NCI-H82 (cell line): ENCODE measurements around the gene ENTPD3.

Source experiments
- DNase-seq: peaks from one replicate; lab custom pipeline; 2025; lab: John Stamatoyannopoulos, UW

The ENTPD3 gene, protein sequence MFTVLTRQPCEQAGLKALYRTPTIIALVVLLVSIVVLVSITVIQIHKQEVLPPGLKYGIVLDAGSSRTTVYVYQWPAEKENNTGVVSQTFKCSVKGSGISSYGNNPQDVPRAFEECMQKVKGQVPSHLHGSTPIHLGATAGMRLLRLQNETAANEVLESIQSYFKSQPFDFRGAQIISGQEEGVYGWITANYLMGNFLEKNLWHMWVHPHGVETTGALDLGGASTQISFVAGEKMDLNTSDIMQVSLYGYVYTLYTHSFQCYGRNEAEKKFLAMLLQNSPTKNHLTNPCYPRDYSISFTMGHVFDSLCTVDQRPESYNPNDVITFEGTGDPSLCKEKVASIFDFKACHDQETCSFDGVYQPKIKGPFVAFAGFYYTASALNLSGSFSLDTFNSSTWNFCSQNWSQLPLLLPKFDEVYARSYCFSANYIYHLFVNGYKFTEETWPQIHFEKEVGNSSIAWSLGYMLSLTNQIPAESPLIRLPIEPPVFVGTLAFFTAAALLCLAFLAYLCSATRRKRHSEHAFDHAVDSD

DNA sequence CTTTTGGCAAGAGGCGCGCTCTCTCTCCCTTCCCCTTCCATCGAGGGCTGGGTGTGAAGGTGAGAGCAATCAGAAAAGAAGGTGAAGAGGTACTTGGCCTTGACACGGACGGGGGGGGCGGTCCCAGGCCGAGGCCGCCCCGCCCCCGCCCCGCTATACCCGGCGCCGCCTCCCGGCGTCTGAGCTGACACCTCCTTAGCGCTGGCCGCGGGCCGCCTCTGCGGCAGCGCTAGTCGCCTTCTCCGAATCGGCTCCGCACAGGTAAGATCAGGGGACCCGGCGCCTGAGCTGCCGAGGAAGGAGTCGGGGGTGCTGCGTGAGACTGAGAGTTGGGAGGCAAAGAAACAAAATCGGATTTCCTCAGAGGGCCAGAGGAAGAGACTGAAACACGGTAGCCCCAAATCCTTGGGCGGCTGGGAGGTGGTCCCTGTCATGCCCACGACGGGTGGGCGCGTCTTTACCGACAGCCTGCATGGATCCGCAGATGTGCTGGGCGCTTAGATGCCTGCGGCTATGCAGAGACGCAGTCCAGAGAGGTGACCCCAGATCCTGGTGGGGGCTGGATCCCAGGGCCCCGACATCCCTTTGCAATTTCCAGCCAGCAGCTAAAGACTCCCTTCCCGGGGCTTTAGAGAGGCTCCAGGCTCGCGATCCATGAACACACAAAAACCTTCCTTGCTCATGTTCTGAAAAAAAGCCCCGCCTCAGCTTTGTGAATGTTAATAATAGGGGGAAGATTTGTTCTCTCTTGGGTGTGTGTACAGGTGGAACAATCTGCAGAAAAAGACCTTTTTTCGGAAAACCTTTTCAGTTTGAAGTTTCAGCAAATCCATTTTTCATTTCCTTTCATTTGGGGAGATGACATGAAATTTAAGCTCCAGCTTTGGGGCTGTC, at the start of gene ENTPD3:
Gene ENTPD3 (plus strand): TSS at position 184 of the 894 bp plus-strand sequence. CDS start 874 bp downstream, outside the sequence.
- peak; percentile 33 for DNase-seq

DNA sequence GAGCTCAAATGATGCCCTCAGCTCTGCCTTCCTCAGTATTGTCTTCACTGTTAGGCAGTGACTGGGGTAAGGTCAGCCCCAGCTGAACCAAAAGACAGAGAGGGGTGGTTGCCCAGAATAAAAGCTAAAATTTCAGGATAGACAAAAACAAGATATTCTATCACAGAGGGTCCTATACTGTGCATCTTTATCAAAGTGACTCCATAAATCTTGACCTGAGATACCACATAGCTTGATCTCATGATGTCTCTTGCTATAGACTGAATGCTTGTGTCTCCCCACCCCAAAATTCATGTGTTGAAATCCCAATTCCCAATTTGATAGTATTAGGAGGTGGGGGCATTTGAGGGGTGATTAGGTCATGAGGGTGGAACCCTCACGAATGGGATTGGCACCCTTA, 47.1 kb upstream of the ENTPD3 start:
- no peak for DNase-seq

DNA sequence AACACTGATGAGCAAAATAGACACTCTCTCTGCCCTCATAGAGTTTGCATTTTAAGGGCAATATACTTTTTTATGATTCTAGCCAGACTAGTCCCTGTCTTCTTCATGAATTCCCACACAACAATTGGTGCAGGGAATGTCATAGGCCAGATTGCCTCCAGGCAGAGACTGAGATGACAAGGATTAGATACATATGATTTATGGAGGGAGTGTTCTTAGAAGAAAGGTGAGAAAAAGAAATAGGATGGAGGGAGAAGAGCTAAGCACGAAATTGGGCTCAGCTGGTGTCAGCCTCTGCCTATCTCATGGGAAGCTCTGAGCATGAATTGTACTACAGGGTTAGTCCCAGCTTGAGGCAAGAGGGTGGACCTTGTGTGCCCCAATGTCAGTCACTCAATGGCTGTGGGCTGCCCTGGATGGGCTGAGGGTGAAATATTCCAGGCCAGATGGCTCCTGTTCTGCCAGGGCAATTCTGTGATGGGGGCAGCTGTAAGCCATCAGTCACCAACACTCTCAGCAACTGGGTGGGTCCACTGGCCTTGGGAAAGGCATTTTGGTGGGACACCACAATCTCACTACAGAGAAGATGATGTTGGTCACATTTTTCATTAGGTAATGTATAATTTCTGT, 46.3 kb upstream of the ENTPD3 start:
- DNase-seq = no peak

DNA sequence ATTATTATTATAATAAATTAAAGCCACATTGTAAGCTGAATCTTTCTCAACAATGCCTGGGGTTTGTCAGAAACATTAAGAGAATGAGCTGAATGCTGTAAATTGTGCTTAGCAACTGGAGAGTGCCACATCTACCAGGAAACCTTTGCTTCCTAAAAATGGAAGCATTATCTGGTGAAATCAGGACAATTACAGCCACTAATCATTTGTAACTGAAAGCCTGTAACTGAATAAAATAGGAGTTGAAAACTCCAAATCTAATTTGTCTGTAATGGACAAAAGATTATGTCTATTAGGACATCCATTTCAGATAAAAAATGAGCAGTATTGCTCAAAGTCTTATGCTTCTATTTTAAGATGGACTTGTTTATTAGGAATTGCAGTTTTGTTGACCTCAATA, 45.3 kb upstream of the ENTPD3 start:
- no peak for DNase-seq

- no peak for DNase-seq
These were observed 36.5 kb upstream of the ENTPD3 start for GRCh38 chr3:40350529-40350928.

DNA sequence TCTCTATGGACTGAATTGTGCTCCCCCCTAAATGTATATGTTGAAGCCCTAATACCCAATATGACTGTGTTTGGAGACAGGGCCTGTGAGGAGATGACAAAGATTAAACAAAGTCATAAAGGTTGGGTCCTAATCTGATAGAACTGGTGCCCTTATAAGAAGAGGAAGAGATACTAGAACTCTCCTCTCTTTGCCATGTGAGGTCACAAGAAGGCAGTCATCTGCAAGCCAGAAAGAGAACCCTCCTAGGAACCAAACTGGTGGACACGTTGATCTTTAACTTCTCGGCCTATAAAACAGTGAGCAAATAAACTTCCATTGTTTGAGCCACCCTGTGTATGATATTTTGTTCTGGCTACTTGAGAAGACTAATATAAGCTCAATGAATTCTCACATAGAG, 31.6 kb upstream of the ENTPD3 start:
- DNase-seq = no peak

GRCh38 chr3:40358454-40358853, 28.5 kb upstream of the ENTPD3 start:
- no peak for DNase-seq

DNA sequence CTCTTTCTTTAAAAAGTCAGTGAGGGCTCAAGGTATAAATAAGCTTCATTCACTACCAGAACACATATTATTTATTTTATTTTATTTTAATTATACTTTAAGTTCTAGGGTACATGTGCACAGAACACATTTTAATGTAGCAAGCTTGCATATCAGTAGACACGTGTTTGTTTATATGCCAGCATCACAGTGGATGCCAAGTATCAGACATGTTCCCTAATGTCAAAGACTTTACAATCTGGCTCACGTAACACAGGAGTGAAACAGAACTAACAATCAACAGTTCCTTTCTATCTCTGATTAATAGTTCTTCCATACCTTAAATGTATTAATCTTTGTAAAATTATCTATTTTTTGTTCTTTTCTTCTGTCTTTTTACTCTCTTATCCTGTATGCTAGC, 23.3 kb upstream of the ENTPD3 start:
- no peak for DNase-seq

GRCh38 chr3:40366203-40367162, 20.5 kb upstream of the ENTPD3 start:
- no peak for DNase-seq

GRCh38 chr3:40369716-40370115, 17.3 kb upstream of the ENTPD3 start:
- no peak for DNase-seq

DNA sequence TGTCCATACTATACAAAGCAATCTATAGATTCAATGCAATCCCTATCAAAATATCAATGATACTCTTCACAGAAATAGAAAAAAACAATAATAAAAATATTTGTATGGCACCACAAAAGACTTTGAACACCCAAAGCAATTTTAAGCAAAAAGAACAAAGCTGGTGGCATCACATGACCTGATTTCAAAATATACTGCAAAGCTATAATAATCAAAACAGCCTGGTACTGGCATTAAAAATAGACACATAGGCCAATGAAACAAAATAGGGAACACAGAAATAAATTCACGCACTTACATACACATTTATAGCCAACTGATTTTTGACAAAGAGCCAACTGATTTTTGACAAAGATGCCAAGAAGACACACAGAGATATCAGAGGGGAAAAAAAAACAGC, 9.2 kb upstream of the ENTPD3 start:
- DNase-seq = no peak

GRCh38 chr3:40379674-40380306, 7.2 kb upstream of the ENTPD3 start:
- no peak for DNase-seq

- DNase-seq = no peak
These were observed 4.9 kb upstream of the ENTPD3 start for GRCh38 chr3:40381904-40382616.

- DNase-seq = no peak
These were observed 4.4 kb upstream of the ENTPD3 start for GRCh38 chr3:40382617-40382979.

DNA sequence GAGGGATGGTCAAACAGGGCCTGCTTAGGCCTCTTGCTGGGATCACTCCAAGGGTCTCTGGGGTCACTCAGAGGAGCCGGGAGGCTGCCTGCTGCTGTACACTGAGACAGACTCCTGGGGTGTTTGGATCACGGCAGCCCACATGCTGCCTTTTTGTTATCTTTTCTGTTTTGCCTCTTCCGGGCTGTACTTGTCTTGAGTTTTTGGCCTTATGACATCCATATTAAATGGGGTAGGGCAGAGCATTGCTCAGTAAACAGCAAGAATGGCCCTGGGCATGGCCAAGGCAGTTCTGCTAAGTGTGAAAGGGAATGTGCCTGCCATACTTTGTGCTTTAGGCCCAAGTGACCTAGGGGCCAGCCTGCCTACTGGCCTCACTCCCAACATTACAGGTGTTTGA, 771 bp upstream of the ENTPD3 start:
- no peak for DNase-seq

DNA sequence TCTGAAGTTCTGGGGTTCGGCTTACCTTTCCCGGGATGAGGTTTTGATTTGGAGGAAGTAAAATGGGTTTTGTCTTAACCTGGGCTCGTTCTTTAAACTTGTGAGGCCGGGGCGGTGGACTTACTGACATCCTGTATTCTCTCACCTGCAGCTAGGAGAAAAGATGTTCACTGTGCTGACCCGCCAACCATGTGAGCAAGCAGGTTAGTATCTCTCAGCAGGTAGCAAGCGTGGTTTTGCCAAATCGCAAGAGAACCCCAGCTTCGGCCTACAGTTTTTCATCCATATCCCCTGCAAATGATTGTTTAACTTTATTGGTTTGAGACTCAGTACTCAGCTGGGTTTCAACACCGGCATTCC, 891 bp downstream of the ENTPD3 start:
- DNase-seq = no peak

GRCh38 chr3:40396406-40396805, 9.4 kb downstream of the ENTPD3 start:
- DNase-seq = no peak

- no peak for DNase-seq
These were observed 10.1 kb downstream of the ENTPD3 start for GRCh38 chr3:40397129-40397528.

DNA sequence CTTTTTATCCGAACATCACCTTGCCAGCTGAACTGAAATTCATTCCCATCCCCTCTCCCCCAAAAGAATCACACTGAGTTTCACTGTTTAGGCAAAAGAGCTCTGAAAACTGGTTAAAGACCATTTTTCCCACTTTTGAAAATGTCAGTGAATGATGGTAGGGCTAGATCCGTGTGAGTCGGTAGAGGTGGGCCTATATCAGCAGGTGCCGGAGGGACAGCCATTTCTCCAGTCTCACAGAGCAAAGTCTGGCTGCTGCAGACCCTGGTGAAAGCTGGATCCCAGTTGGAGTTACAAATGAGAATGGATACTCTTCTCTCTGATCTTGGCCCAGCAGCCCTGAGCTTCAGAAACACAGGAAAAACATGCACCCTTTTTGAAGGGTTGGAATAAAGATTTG, 10.9 kb downstream of the ENTPD3 start:
- no peak for DNase-seq

GRCh38 chr3:40398346-40398745, 11.4 kb downstream of the ENTPD3 start:
- DNase-seq = peak; percentile 9
